Thyroid gland (tissue), 4 donors: ENCODE results near the gene CNTN1.

Experiments
- CTCF ChIP-seq, 6 experiments: fragments of 200-600 bp in 3 of 6; fragments of 450-650 bp in 3 of 6; sonication (generic) in 3 of 6; IDR thresholded peaks; one replicate each; pipeline ENCODE4 v1.5.1; 2016 to 2019; ENCODE audit warnings: antibody characterized with exemption in 6 of 6, mild to moderate bottlenecking in 2 of 6, inconsistent platforms in 1 of 6, moderate library complexity in 1 of 6
- POLR2A ChIP-seq, 2 donors: fragments of 450-650 bp; IDR thresholded peaks; one replicate each; pipeline ENCODE4 v1.6.1; 2017; ENCODE audit warnings: antibody characterized with exemption in 2 of 2, mild to moderate bottlenecking in 2 of 2, moderate library complexity in 1 of 2

GRCh38 chr12:40959041-40959440, 266.8 kb downstream of the CNTN1 start:
- TF ChIP-seq CTCF (IDR thresholded peaks at IDR 0.05) (no peak), POLR2A (IDR thresholded peaks at IDR 0.05) (no peak)
